OCI-LY1 (cell line): ENCODE measurements around the gene NAV2.

Experiments used
- H2AFZ ChIP-seq: fragments of 200-600 bp; sonication (generic), shearing (Covaris generic); 2 replicates; pipeline ENCODE4 v1.6.0; 2014; ENCODE audit warnings: antibody characterized with exemption, mild to moderate bottlenecking, low read length
- H3F3A ChIP-seq: fragments of 200-600 bp; sonication (generic), shearing (Covaris generic); 2 replicates; pipeline ENCODE4 v1.6.0; 2014; ENCODE audit warnings: mild to moderate bottlenecking, antibody characterized with exemption, low read length, moderate library complexity; ENCODE audit not compliant: insufficient read depth
- H3K27ac ChIP-seq: fragments of 200-600 bp; sonication (generic); 2 replicates; pipeline ENCODE4 v1.5.1; 2014; ENCODE audit warnings: low read length, mixed run types, mild to moderate bottlenecking, low read depth; ENCODE audit not compliant: poor library complexity, severe bottlenecking
- H3K27me3 ChIP-seq: fragments of 200-600 bp; sonication (generic); 2 replicates; pipeline ENCODE4 v1.6.0; 2014; ENCODE audit warnings: antibody characterized with exemption, mild to moderate bottlenecking, low read length, moderate library complexity; ENCODE audit not compliant: insufficient read depth
- H3K36me3 ChIP-seq: fragments of 200-600 bp; sonication (generic); 2 replicates; pipeline ENCODE4 v1.6.1; 2014; ENCODE audit warnings: mild to moderate bottlenecking, antibody characterized with exemption, low read length, moderate library complexity, mixed read lengths; ENCODE audit not compliant: insufficient read depth
- H3K4me1 ChIP-seq: fragments of 200-600 bp; sonication (generic); 2 replicates; pipeline ENCODE4 v1.5.1; 2014; ENCODE audit warnings: mild to moderate bottlenecking, low read length, moderate library complexity; ENCODE audit not compliant: insufficient read depth, severe bottlenecking
- H3K4me2 ChIP-seq: fragments of 200-600 bp; sonication (generic), shearing (Covaris generic); 2 replicates; pipeline ENCODE4 v1.6.1; 2014; ENCODE audit warnings: low read length
- H3K4me3 ChIP-seq: fragments of 200-600 bp; sonication (generic); 2 replicates; pipeline ENCODE4 v1.5.1; 2014; ENCODE audit warnings: low read length, low read depth, mild to moderate bottlenecking, mixed read lengths; ENCODE audit not compliant: poor library complexity, severe bottlenecking
- H3K79me2 ChIP-seq: fragments of 200-600 bp; shearing (Covaris generic); 2 replicates; pipeline ENCODE4 v1.6.1; 2016; ENCODE audit warnings: mixed run types, low read length, mixed read lengths; ENCODE audit not compliant: insufficient read depth
- H3K9ac ChIP-seq: fragments of 200-600 bp; sonication (generic), shearing (Covaris generic); 2 replicates; pipeline ENCODE4 v1.6.1; 2014; ENCODE audit warnings: mild to moderate bottlenecking, low read length, mixed read lengths
- H3K9me2 ChIP-seq: fragments of 200-600 bp; sonication (generic), shearing (Covaris generic); 2 replicates; pipeline ENCODE4 v1.6.1; 2014; ENCODE audit warnings: low read depth, mild to moderate bottlenecking, low read length, mixed read lengths
- H3K9me3 ChIP-seq: fragments of 200-600 bp; shearing (Covaris generic); 2 replicates; pipeline ENCODE4 v1.6.1; 2014; ENCODE audit warnings: low read length, mixed read lengths
- H4K20me1 ChIP-seq: fragments of 200-600 bp; sonication (generic), shearing (Covaris generic); 2 replicates; pipeline ENCODE4 v1.6.0; 2016; ENCODE audit warnings: mild to moderate bottlenecking, low read length; ENCODE audit not compliant: insufficient read depth
- CTCF ChIP-seq: fragments of 200-600 bp; sonication (generic), shearing (Covaris generic); IDR thresholded peaks from 2 replicates; pipeline ENCODE4 v1.5.1; 2017; ENCODE audit warnings: mild to moderate bottlenecking, antibody characterized with exemption, low read length, moderate library complexity, mixed read lengths
- EZH2 ChIP-seq: fragments of 200-600 bp; sonication (generic), shearing (Covaris generic); IDR thresholded peaks from 2 replicates; pipeline ENCODE4 v1.8.0; 2017; ENCODE audit warnings: borderline replicate concordance, mixed run types, mild to moderate bottlenecking, antibody characterized with exemption, low read length, moderate library complexity, mixed read lengths

The NAV2 gene

GRCh38 chr11:19785265-19785664 lies 72.6 kb downstream of the NAV2 start:
- Histone ChIP-seq H3K9ac (no peak overlapping the region), H3K4me1 (no peaks in the 10 kb centered on the region), H3K79me2 (no peaks in the 10 kb centered on the region), H3K27me3 (no peaks in the 10 kb centered on the region), H3K4me2 (no peak overlapping the region), H3K9me3 (no peaks in the 10 kb centered on the region), H2AFZ (no peak overlapping the region), H3F3A (no peaks in the 10 kb centered on the region), H3K4me3 (no peak overlapping the region), H4K20me1 (no peaks in the 10 kb centered on the region), H3K36me3 (no peaks in the 10 kb centered on the region), H3K9me2 (no peaks in the 10 kb centered on the region), H3K27ac (no peak overlapping the region)
- TF ChIP-seq EZH2 (no peak), CTCF (no peak)

GRCh38 chr11:19786644-19787043 lies 74.0 kb downstream of the NAV2 start:
- TF ChIP-seq CTCF (no peak), EZH2 (no peak)
- H3K79me2 ChIP-seq, result no peaks in the 10 kb centered on the region
- H2AFZ ChIP-seq, result no peak overlapping the region
- no peak overlapping the region for H3K9ac ChIP-seq
- no peak overlapping the region for H3K27ac ChIP-seq
- H3K27me3 ChIP-seq, result no peaks in the 10 kb centered on the region
- no peak overlapping the region for H3K4me2 ChIP-seq
- H4K20me1 ChIP-seq, result no peaks in the 10 kb centered on the region
- no peaks in the 10 kb centered on the region for H3K9me3 ChIP-seq
- no peaks in the 10 kb centered on the region for H3K4me1 ChIP-seq
- H3K36me3 ChIP-seq, result no peaks in the 10 kb centered on the region
- no peaks in the 10 kb centered on the region for H3F3A ChIP-seq
- no peak overlapping the region for H3K4me3 ChIP-seq
- H3K9me2 ChIP-seq, result no peaks in the 10 kb centered on the region

GRCh38 chr11:19788435-19788834 lies 75.8 kb downstream of the NAV2 start:
- no peaks in the 10 kb centered on the region for H3K4me1 ChIP-seq
- H3K36me3 ChIP-seq, result no peaks in the 10 kb centered on the region
- H4K20me1 ChIP-seq, result no peaks in the 10 kb centered on the region
- H2AFZ ChIP-seq, result no peak overlapping the region
- H3K4me3 ChIP-seq, result no peak overlapping the region
- H3K9me3 ChIP-seq, result no peaks in the 10 kb centered on the region
- no peak overlapping the region for H3K4me2 ChIP-seq
- no peaks in the 10 kb centered on the region for H3F3A ChIP-seq
- no peaks in the 10 kb centered on the region for H3K79me2 ChIP-seq
- no peak for TF ChIP-seq EZH2
- TF ChIP-seq CTCF, result no peak
- H3K9me2 ChIP-seq, result no peaks in the 10 kb centered on the region
- H3K27me3 ChIP-seq, result no peaks in the 10 kb centered on the region
- no peak overlapping the region for H3K27ac ChIP-seq
- H3K9ac ChIP-seq, result no peak overlapping the region
